ENCODE measurements around the gene POLR2H.
A peak's percentile ranks its signal among the peaks of the same experiment; 100 is the strongest.

Gene POLR2H

DNA sequence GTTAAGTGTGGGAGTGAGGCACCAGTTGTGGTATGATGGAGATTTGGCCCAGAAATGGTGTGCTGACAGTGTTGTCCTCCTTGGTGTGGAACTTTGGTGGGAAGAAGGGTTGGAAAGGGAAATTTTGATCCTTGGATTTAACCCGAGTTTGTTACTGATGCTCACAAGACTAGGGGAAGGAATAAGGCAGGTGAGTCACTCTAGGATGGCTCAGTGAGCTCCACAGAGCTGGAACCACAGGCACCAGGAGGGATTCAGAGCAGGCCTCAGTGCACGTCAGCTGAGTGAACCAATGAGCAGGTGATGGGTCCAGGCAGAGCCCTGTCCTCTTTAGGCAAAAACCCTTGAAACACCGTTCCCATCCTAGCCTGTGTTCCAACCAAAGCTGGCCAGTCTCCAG, 29.8 kb downstream of the POLR2H start:
- DNase-seq: no peak

- DNase-seq: peak; percentile 72
These were observed 33.8 kb downstream of the POLR2H start for GRCh38 chr3:184395320-184395660.

DNA sequence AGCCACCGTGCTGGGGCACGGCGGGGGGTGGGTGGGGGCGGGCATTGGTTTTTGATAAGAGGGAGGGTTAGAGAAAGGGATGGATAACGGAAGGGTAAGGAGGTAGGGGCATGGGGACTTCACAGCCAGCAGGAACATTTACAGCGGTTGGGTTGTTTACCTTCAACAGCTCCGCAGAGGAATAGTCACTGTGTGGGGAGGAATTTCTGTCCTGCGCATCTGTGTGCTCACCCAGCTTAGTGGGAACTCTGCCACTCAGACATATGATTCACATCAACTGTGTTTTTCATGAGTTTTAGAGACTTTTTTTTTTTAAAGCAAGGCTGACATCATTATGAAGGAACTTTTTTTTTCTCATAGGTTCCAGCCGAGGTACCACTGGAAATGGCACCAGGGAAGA, 37.9 kb downstream of the POLR2H start:
- DNase-seq: no peak

DNA sequence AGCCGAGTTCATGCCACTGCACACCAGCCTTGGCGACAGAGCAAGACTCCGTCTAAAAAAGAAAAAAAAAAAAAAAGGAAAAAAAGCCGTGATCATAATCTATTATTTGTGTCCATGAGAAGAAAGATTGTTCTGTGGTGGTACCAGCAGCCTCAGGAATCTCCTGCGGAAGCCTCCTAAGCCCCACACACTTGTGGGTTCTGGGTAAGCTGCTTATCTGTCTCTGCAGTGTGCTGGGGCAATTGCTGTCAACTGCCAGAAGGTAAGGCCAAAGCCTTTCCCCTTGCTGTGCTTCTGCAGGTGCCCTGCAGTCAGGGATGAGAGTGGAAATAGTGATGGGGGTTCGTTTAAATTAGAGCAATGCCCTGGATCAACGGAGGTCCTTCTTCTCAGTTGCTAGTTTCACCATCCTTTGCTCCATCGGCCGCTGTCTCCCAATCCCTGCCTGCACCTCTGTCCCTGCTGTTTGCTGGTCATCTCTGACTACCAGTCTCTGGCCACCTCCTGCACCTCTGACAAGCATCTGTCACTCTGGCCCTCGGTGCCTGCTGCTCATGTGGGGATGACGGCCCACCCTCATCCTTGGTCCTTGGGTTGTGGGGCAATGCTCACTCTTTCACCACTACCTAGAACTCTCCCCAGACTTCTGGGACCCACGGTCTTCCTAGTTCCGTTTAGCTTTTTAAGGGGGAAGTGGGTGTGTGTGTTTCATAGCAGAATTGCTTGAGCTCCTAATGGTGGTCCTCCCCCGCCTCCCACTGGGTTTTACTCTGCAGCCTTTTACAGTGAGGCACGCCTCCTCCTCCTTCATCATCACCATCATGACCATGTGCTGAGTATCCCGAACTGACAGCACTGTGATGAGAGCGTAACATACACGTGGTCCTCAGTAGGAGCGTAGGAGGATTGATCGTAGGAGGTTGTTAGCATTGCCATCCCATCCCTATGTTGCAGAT, 43.8 kb downstream of the POLR2H start:
- DNase-seq: no peak

GRCh38 chr3:184409331-184409926, 47.9 kb downstream of the POLR2H start:
- DNase-seq: no peak

DNA sequence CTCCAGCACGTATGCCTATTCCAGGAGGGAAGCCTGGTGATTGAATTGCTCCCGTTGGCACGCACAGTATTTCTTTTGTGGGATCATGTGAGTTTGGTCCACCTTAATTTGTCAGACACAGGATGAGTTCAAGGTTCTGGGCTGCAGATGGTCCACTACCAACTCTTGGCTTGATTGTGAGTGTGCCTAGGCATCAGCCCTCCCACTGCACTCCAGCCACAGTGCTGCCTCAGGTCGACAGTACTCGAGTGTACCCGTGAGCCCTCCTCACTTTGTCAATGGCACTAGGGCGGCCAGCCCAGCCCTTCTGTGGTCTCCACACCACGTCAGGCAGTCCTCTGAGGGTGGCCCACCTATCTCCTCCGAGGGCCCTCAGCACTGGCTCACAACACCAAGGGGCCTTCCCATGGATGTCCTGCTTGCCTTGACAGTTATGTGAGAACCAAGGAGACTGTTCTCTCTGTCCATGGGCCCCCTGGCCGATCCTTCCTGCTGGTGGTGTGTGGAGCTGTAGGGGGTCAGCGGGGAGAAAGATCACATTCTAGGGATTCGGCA, 48.5 kb downstream of the POLR2H start:
- no peak for DNase-seq

- no peak for DNase-seq
These were observed 53.1 kb downstream of the POLR2H start for GRCh38 chr3:184414418-184415202.

GRCh38 chr3:184415203-184415490, 53.6 kb downstream of the POLR2H start:
- DNase-seq: no peak

- DNase-seq: peak; percentile 39
These were observed 56.3 kb downstream of the POLR2H start for GRCh38 chr3:184417619-184418327.

Measured in NCI-H510A treated with DMSO at 0.1 percent for 48 hours (cell line).